ENCODE measurements around the gene SMAD3.

GRCh38 chr15:67210555-67211168, 145.3 kb downstream of the SMAD3 start:
- TF ChIP-seq CTCF (conservative IDR thresholded peaks at IDR 0.05) (no peak), EZH2 (IDR thresholded peaks at IDR 0.05; ENCODE audit: low read depth) (no peak)

Measured in PC-9 (cell line).